Measurements from ENCODE around the gene CLCN5.

DNA sequence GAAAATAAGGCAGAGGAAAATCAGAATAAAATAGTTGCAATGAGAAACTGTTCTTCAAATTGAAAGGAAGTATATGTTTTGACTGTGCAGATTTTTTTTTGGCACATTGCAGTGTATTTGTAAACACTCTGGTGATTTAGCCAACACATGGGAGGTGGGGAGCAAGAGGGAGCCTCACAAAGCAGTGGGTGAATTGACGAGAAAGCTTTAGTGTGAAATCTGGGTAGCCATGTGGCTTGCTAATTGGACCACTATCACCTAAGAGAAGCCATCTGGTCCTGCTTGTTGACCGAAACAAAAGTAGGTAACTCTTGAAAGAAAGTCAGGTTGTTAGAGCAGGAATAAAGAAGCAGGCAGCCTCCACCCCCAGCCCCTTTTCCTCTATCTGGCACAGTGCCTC lies 10.4 kb downstream of the CLCN5 start:
- no peak for TF ChIP-seq CTCF (IDR thresholded peaks at IDR 0.05)
- TF ChIP-seq POLR2A (IDR thresholded peaks at IDR 0.05): no peak
- no peak for TF ChIP-seq EP300 (IDR thresholded peaks at IDR 0.05)
